ENCODE data around the gene TMEM54.

TMEM54 gene

GRCh38 chr1:32883338-32884031 is 17.7 kb downstream of the TMEM54 start:
- H3K4me1 ChIP-seq (ENCODE audit: control insufficient read depth, insufficient read depth, low read length), result peaks cover 5% of the 10 kb centered on the region
- H3K4me3 ChIP-seq (ENCODE audit: low read depth, low read length), result no peak overlapping the region
- peaks cover 42% of the 10 kb centered on the region for H3K27me3 ChIP-seq (ENCODE audit: control insufficient read depth, insufficient read depth, low read length)
- H3K36me3 ChIP-seq (ENCODE audit: control insufficient read depth, insufficient read depth, low read length), result no peaks in the 10 kb centered on the region
- no peak overlapping the region for H3K9ac ChIP-seq (ENCODE audit: low read depth, low read length)
- H3K9me3 ChIP-seq (ENCODE audit: control insufficient read depth, insufficient read depth, low read length), result no peaks in the 10 kb centered on the region

DNA sequence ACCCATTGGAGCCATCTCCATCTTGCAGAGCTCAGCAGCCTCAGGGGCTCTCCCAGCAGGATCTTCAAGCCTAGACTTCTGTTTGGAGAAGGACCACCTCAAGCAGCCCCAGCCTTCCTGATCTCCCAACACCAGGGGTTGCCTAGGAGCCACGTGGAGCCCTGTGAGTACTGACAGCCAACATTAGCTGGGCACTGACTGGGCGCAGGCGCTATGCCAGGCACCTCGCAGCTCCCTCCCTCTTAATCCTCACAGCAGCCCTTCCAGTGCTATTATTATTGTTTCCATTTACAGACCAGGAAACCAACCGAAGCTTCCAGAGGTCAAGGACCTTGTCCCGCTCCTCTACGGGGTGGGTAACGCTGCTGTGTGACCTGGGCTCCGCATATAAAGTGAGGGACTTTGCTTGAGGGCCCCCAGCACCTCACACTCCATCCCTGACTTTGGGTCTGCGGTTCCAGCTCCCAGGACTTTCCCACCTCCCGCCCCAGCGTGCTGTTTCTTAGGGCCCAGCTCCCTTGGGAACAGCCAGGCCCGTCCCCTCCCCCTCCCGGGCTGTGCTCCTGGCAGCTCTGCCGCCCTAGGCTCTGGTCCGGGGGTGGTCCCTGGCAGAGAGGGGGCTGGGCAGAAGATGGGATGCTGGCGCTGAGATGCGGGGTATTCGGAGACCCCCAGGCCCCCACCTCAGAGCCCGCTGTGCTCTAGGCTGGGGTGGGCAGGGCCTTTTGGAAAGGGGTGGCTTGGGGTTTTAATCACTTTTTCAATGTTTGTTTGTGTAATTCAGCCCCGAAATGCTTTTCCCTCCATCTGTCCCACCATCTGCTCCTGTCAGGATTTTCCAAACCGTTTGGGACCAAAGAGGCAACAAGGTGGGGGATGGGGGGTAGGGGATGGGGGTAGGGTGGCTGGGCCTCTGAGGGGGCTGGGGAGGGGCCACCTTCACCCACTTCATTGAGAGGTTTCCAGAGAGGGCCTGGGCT is 19.0 kb downstream of the TMEM54 start:
- H3K9me3 ChIP-seq (ENCODE audit: control insufficient read depth, insufficient read depth, low read length), result no peaks in the 10 kb centered on the region
- H3K4me3 ChIP-seq (ENCODE audit: low read depth, low read length), result no peak overlapping the region
- peaks cover 31% of the 10 kb centered on the region for H3K27me3 ChIP-seq (ENCODE audit: control insufficient read depth, insufficient read depth, low read length)
- no peaks in the 10 kb centered on the region for H3K36me3 ChIP-seq (ENCODE audit: control insufficient read depth, insufficient read depth, low read length)
- peaks cover 10% of the 10 kb centered on the region for H3K4me1 ChIP-seq (ENCODE audit: control insufficient read depth, insufficient read depth, low read length)
- H3K9ac ChIP-seq (ENCODE audit: low read depth, low read length), result no peak overlapping the region

DNA sequence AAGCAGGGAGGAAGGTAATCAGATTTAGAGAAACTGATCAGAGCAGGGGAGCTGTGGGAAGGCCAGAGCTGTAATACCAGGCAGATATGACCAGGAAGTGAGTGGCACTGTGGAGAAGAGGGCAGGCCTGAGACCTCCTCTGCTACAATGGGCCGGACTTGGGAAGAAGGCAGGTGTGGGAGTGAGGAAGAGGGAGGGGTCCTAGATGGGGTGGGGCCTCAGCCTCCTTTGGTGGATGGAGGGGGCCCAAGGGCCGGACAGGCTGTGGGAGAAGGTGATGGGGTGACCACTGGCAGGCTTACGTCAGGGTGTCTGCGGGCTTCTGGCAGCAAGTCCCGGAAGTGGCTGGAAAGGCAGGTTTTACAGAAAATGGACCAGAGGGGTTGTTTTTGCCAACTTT is 19.9 kb downstream of the TMEM54 start:
- H3K9ac ChIP-seq (ENCODE audit: low read depth, low read length), result no peak overlapping the region

DNA sequence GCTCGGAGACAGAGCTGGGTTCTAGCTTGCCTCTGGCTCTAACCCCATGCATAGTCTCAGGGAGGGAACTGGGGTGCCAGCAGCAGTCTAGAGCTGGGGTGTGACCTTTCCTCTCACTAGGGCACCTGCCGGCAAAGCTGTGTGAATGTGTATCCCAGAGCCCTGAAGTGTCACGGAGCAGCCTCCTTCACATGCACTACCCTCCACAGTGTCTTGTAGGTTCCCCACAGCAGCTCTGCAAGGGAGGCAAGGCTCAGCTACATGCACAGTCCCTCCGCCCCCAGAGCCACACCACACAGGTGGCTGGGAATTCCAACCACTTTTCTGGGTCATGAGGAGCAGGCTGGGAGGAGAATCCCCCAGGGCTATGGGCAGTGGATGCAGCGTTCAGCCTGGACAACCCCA is 22.6 kb downstream of the TMEM54 start:
- Histone ChIP-seq H3K4me3 (ENCODE audit: low read depth, low read length) (no peak overlapping the region), H3K36me3 (ENCODE audit: control insufficient read depth, insufficient read depth, low read length) (no peaks in the 10 kb centered on the region), H3K9ac (ENCODE audit: low read depth, low read length) (no peak overlapping the region), H3K9me3 (ENCODE audit: control insufficient read depth, insufficient read depth, low read length) (no peaks in the 10 kb centered on the region), H3K27me3 (ENCODE audit: control insufficient read depth, insufficient read depth, low read length) (peaks cover 10% of the 10 kb centered on the region), H3K4me1 (ENCODE audit: control insufficient read depth, insufficient read depth, low read length) (peaks cover 17% of the 10 kb centered on the region)

More for the DNA sequence above, 19.9 kb downstream of the TMEM54 start:
- H3K4me3 ChIP-seq (ENCODE audit: low read depth, low read length), result no peak overlapping the region
- no peaks in the 10 kb centered on the region for H3K36me3 ChIP-seq (ENCODE audit: control insufficient read depth, insufficient read depth, low read length)
- peaks cover 17% of the 10 kb centered on the region for H3K4me1 ChIP-seq (ENCODE audit: control insufficient read depth, insufficient read depth, low read length)
- H3K27me3 ChIP-seq (ENCODE audit: control insufficient read depth, insufficient read depth, low read length), result peaks cover 29% of the 10 kb centered on the region
- no peaks in the 10 kb centered on the region for H3K9me3 ChIP-seq (ENCODE audit: control insufficient read depth, insufficient read depth, low read length)

GRCh38 chr1:32878183-32878582 is 23.0 kb downstream of the TMEM54 start:
- H3K4me1 ChIP-seq (ENCODE audit: control insufficient read depth, insufficient read depth, low read length), result peaks cover 17% of the 10 kb centered on the region
- peaks cover 6% of the 10 kb centered on the region for H3K27me3 ChIP-seq (ENCODE audit: control insufficient read depth, insufficient read depth, low read length)
- no peaks in the 10 kb centered on the region for H3K36me3 ChIP-seq (ENCODE audit: control insufficient read depth, insufficient read depth, low read length)
- no peak overlapping the region for H3K4me3 ChIP-seq (ENCODE audit: low read depth, low read length)
- H3K9me3 ChIP-seq (ENCODE audit: control insufficient read depth, insufficient read depth, low read length), result no peaks in the 10 kb centered on the region
- no peak overlapping the region for H3K9ac ChIP-seq (ENCODE audit: low read depth, low read length)

GRCh38 chr1:32877211-32878110 is 23.7 kb downstream of the TMEM54 start:
- Histone ChIP-seq H3K9me3 (ENCODE audit: control insufficient read depth, insufficient read depth, low read length) (no peaks in the 10 kb centered on the region), H3K27me3 (ENCODE audit: control insufficient read depth, insufficient read depth, low read length) (peaks cover 6% of the 10 kb centered on the region), H3K4me3 (ENCODE audit: low read depth, low read length) (no peak overlapping the region), H3K36me3 (ENCODE audit: control insufficient read depth, insufficient read depth, low read length) (no peaks in the 10 kb centered on the region), H3K9ac (ENCODE audit: low read depth, low read length) (no peak overlapping the region), H3K4me1 (ENCODE audit: control insufficient read depth, insufficient read depth, low read length) (peaks cover 20% of the 10 kb centered on the region)

- H3K27me3 ChIP-seq (ENCODE audit: control insufficient read depth, insufficient read depth, low read length), result peaks cover 10% of the 10 kb centered on the region
- H3K36me3 ChIP-seq (ENCODE audit: control insufficient read depth, insufficient read depth, low read length), result no peaks in the 10 kb centered on the region
- peak overlapping the region; percentile 27 for H3K4me3 ChIP-seq (ENCODE audit: low read depth, low read length)
- peaks cover 22% of the 10 kb centered on the region for H3K4me1 ChIP-seq (ENCODE audit: control insufficient read depth, insufficient read depth, low read length)
- H3K9me3 ChIP-seq (ENCODE audit: control insufficient read depth, insufficient read depth, low read length), result no peaks in the 10 kb centered on the region
- no peak overlapping the region for H3K9ac ChIP-seq (ENCODE audit: low read depth, low read length)
These were observed 24.6 kb downstream of the TMEM54 start for GRCh38 chr1:32876341-32877210.

GRCh38 chr1:32874860-32875752 is 26.1 kb downstream of the TMEM54 start:
- peaks cover 19% of the 10 kb centered on the region for H3K27me3 ChIP-seq (ENCODE audit: control insufficient read depth, insufficient read depth, low read length)
- peaks cover 26% of the 10 kb centered on the region for H3K4me1 ChIP-seq (ENCODE audit: control insufficient read depth, insufficient read depth, low read length)
- H3K9me3 ChIP-seq (ENCODE audit: control insufficient read depth, insufficient read depth, low read length), result no peaks in the 10 kb centered on the region
- H3K36me3 ChIP-seq (ENCODE audit: control insufficient read depth, insufficient read depth, low read length), result no peaks in the 10 kb centered on the region
- no peak overlapping the region for H3K4me3 ChIP-seq (ENCODE audit: low read depth, low read length)
- H3K9ac ChIP-seq (ENCODE audit: low read depth, low read length), result no peak overlapping the region

DNA sequence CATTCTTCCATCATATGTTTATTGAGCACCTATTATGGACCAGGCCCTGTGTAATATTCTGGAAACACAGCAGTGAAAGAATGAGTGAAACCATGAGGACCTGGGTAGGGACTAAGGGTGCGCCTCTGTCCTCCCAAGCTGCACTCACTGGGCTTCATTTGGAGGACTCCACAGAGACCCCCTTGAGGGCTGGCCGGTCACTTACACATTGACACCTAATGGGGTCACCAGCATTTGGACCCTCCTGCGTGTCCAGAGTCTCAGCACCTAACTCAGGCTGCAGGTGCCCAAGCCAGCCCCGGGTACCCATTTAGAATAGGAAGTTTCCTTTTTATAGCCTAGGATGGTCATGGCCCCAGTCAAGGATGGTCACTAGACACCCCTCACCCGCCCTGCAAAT is 27.7 kb downstream of the TMEM54 start:
- Histone ChIP-seq H3K9me3 (ENCODE audit: control insufficient read depth, insufficient read depth, low read length) (no peaks in the 10 kb centered on the region), H3K36me3 (ENCODE audit: control insufficient read depth, insufficient read depth, low read length) (no peaks in the 10 kb centered on the region), H3K9ac (ENCODE audit: low read depth, low read length) (no peak overlapping the region), H3K27me3 (ENCODE audit: control insufficient read depth, insufficient read depth, low read length) (peaks cover 34% of the 10 kb centered on the region), H3K4me1 (ENCODE audit: control insufficient read depth, insufficient read depth, low read length) (peaks cover 26% of the 10 kb centered on the region), H3K4me3 (ENCODE audit: low read depth, low read length) (no peak overlapping the region)

- Histone ChIP-seq H3K4me3 (ENCODE audit: low read depth, low read length) (peak overlapping the region; percentile 27), H3K9ac (ENCODE audit: low read depth, low read length) (no peak overlapping the region), H3K36me3 (ENCODE audit: control insufficient read depth, insufficient read depth, low read length) (no peaks in the 10 kb centered on the region), H3K9me3 (ENCODE audit: control insufficient read depth, insufficient read depth, low read length) (no peaks in the 10 kb centered on the region), H3K27me3 (ENCODE audit: control insufficient read depth, insufficient read depth, low read length) (peaks cover 34% of the 10 kb centered on the region), H3K4me1 (ENCODE audit: control insufficient read depth, insufficient read depth, low read length) (peaks cover 21% of the 10 kb centered on the region)
These were observed 29.1 kb downstream of the TMEM54 start for GRCh38 chr1:32872192-32872460.
